OCI-LY7 (cell line): ENCODE data around the gene MAP4.

Experiments
- CTCF ChIP-seq: fragments of 200-600 bp; sonication (generic); conservative IDR thresholded peaks from 2 replicates; pipeline ENCODE4 v1.5.1; 2014; ENCODE audit warnings: mild to moderate bottlenecking, antibody characterized with exemption, low read length, moderate library complexity, mixed read lengths
- EZH2phosphoT487 ChIP-seq: fragments of 200-600 bp; sonication (generic); IDR thresholded peaks from 2 replicates; pipeline ENCODE4 v1.6.1; 2018; ENCODE audit warnings: low read depth, borderline replicate concordance, mild to moderate bottlenecking, mixed run types, antibody characterized with exemption, low read length, moderate library complexity, mixed read lengths

DNA sequence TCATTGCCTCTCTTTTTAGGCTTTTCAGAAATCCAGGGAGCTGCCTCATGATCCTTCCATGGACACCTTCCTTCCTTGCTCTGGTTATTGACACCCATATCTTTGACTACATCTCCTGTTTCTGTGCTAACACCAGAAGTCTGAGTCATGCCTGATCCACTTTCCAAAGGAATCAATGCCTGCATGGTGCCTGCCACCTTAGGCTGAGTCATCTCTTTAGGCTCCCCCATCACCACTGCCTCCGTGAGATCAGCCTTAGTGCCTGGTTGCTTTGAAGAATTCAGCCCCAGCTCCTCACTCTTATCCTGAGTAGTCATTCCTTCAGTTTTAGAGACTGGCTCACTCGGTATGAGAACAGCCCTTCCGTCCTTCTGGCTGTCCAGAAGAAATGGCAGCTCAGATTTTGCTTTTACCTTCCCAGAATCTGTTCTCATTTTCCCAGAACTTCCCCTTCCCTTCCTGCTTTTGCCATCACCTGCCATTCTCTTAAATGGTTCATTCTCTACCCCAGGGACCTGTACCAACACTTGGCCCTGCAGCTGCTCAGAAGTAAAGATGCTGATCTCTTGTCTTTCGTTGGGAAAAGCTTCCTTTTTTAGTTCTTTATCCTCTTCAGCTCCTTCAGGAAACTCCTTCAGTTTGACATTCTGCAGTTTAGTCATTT is 105.3 kb downstream of the MAP4 start:
- TF ChIP-seq CTCF (no peak), EZH2phosphoT487 (no peak)
